ENCODE results near the gene CAMSAP1. TPM values are rescaled to one million over a fixed set of nuclear protein-coding genes. Genes with fewer than 3 reads are reported as not detected.

Gene CAMSAP1
- total RNA-seq, 1 experiment from 2014 or later, result 52.7 TPM

GRCh38 chr9:135933114-135933513 lies 25.8 kb upstream of the CAMSAP1 start:
- no peak overlapping the region for H4K5ac ChIP-seq (ENCODE audit: insufficient read length, low read depth, low read length)
- no peak overlapping the region for H3K18ac ChIP-seq (ENCODE audit: insufficient read length, low read depth, low read length)
- H2BK15ac ChIP-seq (ENCODE audit: low read depth, low read length), result no peak overlapping the region
- no peak overlapping the region for H2AK5ac ChIP-seq (ENCODE audit: insufficient read length, low read length)
- H3T11ph ChIP-seq (ENCODE audit: low read length), result no peak overlapping the region
- no peak overlapping the region for H2BK20ac ChIP-seq (ENCODE audit: low read depth, low read length, poor library complexity, severe bottlenecking)
- no peaks in the 10 kb centered on the region for H3K79me1 ChIP-seq (ENCODE audit: insufficient read depth, low read depth, low read length, poor library complexity, severe bottlenecking)
- H3K56ac ChIP-seq (ENCODE audit: insufficient read length, low read depth, low read length), result no peak overlapping the region
- H3K27me3 Mint-ChIP-seq (ENCODE audit: low read depth), result no peaks in the 10 kb centered on the region
- H3K9me3 ChIP-seq (ENCODE audit: control insufficient read depth, low read depth, low read length), result no peaks in the 10 kb centered on the region
- H4K91ac ChIP-seq (ENCODE audit: insufficient read length, low read depth, low read length), result no peak overlapping the region
- DNase-seq, result no peak
- H4K8ac ChIP-seq (replicated peaks; ENCODE audit: insufficient read length, low read depth, low read length), result no peak overlapping the region
- no peak overlapping the region for H2BK120ac ChIP-seq (ENCODE audit: low read depth, low read length, poor library complexity, severe bottlenecking)
- no peak overlapping the region for H3K9ac ChIP-seq (ENCODE audit: extremely low read depth, insufficient read length, low read length)
- H3K4me3 Mint-ChIP-seq, result no peak overlapping the region; a peak in 1 of 5 replicates
- H3K9me3 Mint-ChIP-seq, result peaks cover 9 to 10% of the 10 kb centered on the region in 2 experiments; a peak in 4 of 5 replicates
- no peak overlapping the region for H3K14ac ChIP-seq (ENCODE audit: insufficient read depth, low read length)
- H3K27me3 ChIP-seq (ENCODE audit: insufficient read depth, low read length), result no peaks in the 10 kb centered on the region
- no peaks in the 10 kb centered on the region for H3K23me2 ChIP-seq (ENCODE audit: insufficient read length, low read depth, low read length, poor library complexity, severe bottlenecking)
- no peak overlapping the region for H3K27ac ChIP-seq (ENCODE audit: insufficient read length, low read depth, low read length)
- H3K27ac Mint-ChIP-seq, result peak overlapping the region in 1 of 3 experiments; percentile 62; a peak in 2 of 7 replicates
- H3K4me1 Mint-ChIP-seq, result no peaks in the 10 kb centered on the region
- TF ChIP-seq CTCF (conservative IDR thresholded peaks at IDR 0.05), result no peak
- peaks cover 37 to 71% (median 70%) of the 10 kb centered on the region in 3 experiments for H3K36me3 Mint-ChIP-seq (ENCODE audit: insufficient read depth in 1 of 3, low read depth in 3 of 3)
- H2BK5ac ChIP-seq (ENCODE audit: insufficient read length, low read length), result no peak overlapping the region
- no peak overlapping the region for H3K4ac ChIP-seq (ENCODE audit: low read depth, low read length)
- H2AFZ ChIP-seq (ENCODE audit: low read length), result no peak overlapping the region
- no peaks in the 10 kb centered on the region for H3K4me1 ChIP-seq (ENCODE audit: insufficient read depth, low read length)
- no peak overlapping the region for H3K23ac ChIP-seq (ENCODE audit: insufficient read length, low read depth, low read length)
- no peak overlapping the region for H2BK12ac ChIP-seq (ENCODE audit: insufficient read length, low read depth, low read length)
- no peaks in the 10 kb centered on the region for H4K20me1 ChIP-seq (ENCODE audit: control insufficient read depth, insufficient read depth, insufficient read length)
- no peaks in the 10 kb centered on the region for H3K79me2 ChIP-seq (ENCODE audit: insufficient read depth, low read length)
- no peak overlapping the region for H3K4me2 ChIP-seq (ENCODE audit: insufficient read depth, insufficient read length, low read length)
- no CpG with 5 or more reads among the region's 13 CpGs for WGBS (ENCODE audit: extremely low coverage, insufficient read length, low lambda C conversion rate)

Measured in H9 (cell line).